ENCODE measurements around the gene PALMD.

The PALMD gene

DNA sequence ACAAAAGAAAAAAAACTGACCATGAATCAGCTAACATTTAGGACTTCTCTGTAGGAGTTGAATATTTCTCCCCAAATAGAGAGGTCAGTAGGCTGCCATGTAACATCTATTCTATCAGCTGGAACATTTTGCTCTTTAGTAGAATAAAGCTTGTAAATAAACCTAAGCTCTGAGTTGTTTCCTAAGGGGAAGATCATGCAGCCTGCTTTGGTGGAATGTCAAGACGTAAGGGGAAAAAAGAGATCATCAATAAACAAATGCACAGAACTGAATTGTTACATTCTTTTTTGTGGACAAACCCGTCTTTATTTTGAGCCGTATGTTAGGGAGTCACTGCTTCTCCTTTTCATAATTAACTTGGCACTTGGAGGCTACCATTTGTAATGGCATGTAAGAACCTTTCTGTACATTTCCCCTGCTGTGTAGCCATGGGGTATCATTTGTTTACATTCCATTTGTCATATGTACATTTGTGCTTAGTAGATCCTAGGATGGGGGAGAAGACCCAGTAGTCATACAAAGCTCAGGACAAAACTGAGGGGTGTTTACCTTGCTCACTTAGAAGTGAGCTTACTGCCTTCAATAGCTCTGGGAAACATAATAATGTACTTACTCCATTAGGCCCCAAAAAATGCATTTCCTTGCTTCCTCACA, 10.8 kb upstream of the PALMD start:
- DNase-seq (ENCODE audit: low read depth in 2 of 2): no peak

DNA sequence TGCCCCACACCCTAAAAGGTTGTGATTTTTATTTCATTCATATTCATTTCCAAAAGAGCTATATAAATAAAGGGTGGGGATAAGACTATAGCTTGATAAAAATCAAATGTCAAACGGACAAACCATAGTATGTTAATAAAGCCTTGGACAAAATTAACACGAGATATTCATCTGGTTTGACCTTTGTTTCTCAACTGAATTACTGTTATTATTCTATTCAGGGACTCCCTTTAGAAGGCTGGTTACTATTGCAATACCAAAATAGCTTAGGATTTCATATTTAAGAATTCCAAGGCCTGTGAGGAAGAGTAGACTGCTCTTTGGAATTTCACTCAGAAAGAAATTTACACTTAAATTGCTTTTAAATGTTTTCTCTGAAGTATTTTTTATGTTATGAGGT, 10.2 kb upstream of the PALMD start:
- no peak for DNase-seq (ENCODE audit: low read depth in 2 of 2)

DNA sequence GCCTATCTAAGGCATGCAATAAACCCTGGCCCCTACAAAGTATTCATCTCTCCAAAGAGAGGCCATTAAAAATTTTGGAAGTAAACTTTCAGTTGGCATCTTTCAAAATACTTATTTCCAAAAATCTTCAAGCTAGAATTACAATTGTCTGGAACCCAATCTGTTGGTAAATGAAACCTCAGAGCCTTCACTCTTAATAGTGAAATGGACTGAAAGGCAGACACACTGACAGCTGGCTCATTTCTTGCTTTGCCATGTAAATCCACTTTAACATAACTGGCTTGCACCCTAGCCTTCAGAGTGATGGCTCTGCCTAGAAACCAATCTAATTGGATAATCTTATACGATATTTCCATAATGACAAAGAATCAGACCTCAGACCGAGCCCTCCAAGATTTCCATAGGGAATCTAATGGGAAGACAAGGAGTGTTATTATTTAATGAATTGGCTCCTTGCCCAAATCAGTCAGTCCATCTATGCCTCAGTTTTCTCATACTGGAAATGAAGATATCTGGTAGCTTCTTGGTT, 9.2 kb upstream of the PALMD start:
- DNase-seq (ENCODE audit: low read depth in 2 of 2): no peak

DNA sequence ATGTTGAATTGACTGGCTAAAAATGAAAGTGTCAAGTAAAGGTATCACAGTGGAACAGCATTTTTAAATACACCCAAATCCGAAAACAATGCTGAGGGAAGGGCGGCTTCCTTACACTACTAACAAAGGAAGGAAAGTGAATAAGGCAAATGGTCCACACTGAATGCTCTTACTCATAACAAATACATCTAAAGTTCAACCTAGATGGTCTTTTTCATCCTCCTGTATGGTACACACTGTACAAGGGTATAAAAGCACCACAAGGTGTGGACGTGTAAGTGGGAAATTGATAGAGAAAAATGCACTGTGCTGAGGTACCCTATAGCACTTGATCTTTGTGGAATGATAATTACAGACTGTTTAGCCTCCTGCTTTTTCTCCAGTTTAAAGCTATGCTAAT, 7.1 kb upstream of the PALMD start:
- DNase-seq (ENCODE audit: low read depth in 2 of 2): no peak

DNA sequence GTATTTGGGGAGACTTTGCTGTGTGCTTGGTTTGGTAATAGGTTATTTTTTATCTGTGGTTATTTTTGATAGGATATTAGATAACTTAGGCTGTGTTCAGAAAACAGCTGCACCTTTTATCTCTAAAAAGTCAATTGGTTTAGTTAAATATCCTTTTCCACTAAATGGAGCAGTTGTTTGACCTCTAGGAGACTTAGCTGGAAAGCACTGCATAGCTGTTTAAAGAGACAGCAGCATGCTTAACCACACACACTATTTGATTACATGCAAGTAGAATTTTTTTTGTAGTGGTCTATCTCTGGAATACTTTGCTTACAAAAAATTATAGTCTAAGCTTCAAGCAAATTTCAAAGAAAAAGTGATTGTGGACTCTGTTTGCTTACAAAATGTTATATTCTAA, 6.5 kb upstream of the PALMD start:
- no peak for DNase-seq (ENCODE audit: low read depth in 2 of 2)

DNA sequence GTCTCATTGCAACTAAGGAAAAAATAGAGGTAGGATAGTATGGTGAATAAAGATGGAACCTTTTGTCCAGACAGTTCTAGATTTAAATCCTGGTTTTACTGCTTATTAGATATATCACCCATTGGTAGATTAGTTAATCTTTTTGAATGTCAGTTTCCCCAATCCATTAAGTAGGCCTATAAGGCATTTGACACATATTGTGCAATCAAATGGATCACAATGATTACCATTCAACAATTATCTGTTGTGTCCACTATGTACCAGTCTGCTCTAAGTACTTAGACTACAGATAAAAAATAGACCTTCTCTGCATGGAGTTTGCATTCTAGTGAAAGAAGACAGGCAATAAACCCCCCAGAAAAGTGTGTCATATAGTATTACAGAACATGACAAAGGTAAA, 6.0 kb upstream of the PALMD start:
- no peak for DNase-seq (ENCODE audit: low read depth in 2 of 2)

DNA sequence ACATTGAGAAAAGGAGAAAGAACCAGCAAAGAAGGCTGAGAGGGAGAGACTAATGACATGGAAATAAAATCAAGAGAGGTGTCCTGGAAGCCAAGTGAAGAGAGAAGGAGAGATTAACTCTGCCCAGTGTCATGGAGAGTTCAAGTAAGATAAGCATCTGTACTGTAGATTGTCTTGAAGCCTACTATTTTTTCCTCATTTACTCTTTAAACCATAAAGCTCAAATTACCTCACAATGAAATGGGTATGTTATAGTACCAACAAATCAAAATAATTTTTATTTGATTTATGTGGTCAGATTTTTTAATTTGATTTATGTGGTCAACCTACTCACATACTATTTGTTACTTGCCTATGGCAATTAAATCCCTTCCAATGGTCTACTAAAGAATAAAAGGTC, 5.2 kb upstream of the PALMD start:
- DNase-seq (ENCODE audit: low read depth in 2 of 2): no peak

DNA sequence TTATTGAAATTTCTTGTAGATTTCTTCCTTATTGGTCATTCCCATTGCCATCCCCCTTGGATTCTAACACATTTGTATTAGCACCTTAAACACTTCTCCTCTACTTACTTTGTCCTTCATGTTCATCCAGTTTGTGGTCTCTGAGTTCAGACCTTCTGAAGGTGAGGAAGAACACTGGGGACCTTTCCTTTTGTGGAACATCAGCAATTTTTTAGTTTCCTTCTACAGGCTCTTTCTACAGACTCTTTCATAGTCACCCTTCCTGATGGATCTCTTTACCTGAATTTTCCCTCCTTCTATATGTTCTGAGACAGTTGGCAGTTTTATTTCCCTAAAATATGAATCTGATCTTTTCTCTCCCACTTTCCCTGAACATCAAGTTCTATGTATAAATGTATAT, 4.4 kb upstream of the PALMD start:
- no peak for DNase-seq (ENCODE audit: low read depth in 2 of 2)

DNA sequence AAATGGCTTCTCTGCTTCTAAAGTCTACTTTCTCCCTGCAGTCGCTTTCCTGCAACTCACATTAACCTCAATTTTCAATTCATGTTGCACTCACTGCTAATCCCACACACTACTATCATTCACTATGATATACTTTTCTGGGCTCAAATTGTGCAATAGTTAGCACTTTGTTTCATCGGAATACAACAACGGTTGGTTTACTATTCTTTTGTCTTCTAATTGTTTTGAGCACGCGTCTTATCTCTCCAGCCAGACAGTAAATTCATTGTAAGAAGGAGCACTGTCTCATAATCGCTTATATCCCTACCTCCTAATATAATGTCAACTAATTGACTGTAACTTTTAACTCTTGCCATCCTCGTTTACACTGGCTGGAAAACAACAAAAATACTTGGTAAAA, 3.9 kb upstream of the PALMD start:
- no peak for DNase-seq (ENCODE audit: low read depth in 2 of 2)

DNA sequence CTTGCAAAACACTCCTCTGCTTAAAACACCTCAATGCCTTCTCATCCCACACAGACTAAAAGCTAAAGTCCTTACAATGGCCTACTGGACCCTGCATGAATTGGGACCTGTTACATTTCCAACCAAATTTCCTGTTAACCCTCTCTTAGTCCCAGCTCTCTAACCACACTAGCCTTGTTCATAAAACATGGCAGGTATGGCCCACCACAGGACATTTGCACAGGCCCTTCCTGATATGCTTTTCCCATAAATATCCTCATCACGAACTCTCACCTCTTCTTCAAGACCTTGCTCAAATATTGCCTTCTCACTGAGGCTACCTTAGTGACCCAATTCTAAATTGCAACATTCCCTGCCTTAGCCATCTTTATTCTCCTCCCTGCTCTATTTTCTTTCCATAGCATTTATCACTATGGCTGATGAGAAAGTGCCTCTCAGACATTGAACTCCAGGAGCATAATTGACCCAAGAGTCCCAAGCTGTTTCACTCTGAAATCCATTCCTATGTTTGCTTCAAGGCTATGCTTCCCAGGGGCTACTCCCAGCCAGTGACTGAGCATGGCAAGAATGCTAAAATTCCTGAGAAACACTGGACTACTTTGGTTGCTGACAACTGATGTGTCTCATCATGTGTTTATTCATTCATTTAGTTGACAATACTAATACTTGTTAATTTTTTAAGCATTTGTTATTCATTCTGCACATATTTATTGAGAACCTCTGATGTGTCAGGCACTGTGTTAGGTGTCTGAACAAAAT, 2.7 kb upstream of the PALMD start:
- DNase-seq (ENCODE audit: low read depth in 2 of 2): no peak

DNA sequence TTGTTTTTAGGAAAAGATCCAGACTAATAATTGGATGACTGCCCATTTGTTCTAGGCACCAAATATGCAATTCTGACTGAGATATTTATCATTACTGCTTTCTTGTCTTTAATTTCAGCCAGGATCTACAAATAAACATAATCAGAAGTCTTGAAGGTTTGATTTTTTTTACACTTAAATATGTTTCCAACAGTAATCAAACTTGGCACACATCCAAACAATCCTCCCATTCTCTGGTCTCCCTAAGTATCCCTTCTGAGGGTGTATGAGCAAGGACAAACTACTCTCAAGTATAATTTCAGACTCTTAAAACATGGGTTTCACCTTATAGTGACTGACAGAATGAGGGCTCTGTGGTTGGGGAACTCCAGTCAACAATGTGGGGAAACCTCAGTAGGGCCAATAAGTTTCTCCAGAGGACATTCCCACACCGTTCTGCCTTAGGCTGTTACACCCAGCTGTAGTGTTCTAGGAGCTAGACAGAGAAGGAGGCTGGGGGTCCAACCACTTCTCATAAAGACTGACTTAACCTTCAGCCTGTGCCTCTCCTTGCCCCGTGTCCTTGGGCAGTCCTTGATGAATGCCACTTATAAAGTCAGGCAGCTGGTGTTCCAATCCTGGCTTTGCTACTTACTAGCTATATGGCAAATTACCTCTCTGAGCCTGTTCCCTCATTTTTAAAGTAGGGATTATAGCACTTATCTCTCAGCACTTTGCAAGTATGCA, 1.5 kb upstream of the PALMD start:
- DNase-seq (ENCODE audit: low read depth in 2 of 2): no peak

DNA sequence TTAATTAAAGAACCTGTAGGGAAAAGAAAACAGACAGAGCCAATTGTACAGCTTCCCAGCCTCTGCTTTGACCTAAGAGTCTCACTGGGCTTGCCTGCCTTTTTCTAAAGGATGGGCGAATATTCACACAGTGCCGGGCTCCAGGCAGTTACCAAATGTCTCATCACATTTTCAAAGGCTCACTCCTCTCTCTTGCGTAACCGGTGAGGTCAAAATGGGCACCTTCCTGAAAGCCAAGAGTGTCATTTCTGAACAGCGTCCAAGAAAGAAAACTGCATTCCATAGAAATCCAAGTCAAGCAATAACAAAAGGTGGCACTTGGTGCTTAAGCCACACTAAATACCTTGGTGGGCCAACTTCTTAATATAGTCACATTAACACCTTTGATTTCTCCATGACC, 710 bp upstream of the PALMD start:
- DNase-seq (ENCODE audit: low read depth in 2 of 2): no peak

DNA sequence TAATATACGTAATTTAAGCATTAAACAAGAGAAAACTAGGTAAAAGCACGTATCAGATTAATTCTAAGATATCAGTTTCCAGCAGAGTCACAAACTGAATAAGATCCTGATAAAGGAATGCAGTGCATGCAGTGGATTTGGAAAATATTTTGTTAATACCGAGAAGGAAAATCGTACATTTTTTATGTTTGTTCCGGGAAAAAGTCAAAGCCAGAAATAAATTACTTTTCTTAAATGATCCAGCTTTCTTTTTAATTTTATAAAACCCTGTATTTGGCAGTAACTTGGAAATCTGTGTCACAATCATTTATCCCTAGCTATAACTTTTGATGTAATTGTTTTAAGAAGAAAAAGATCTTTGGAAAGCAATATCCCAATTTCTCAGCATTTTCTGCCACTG, 955 bp downstream of the PALMD start:
- DNase-seq (ENCODE audit: low read depth in 2 of 2): no peak

DNA sequence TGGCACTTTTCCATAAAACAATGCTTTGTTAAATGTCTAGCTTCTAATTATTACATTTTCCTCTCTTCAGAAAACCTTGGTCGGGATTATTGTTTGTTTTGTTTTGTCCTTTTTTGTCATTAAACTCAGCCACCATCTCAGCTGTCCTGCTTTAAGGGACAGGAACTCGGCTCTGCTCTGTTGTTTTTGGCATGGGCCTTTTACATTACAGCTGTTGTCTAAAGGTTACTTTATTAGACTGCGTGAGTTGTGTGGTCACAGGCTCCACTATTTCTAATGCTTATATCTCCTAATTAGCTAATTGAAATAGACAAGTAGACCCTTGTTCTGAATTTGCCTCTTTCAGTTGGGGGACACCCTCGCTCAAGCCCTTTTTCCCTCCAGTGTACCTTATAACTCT, 1.6 kb downstream of the PALMD start:
- DNase-seq (ENCODE audit: low read depth in 2 of 2): no peak

DNA sequence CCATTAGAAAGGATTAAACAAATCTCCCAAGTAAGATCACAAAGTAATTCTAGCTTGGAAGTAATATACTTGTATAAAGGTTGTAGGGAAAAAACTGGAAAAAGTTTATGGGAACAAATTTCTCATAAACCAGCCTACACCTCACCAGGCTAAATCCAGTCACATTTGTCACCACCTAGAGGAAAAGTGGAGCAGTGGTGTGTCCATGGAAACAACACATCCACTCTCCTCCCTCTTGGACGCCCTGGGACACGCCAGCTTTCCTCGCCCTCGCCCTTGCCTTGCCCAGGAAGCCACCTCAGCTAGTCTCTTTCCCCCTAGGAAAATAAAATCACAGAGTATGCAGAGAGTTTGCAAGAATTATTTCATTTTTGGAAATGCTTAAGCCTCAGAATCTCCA, 2.2 kb downstream of the PALMD start:
- no peak for DNase-seq (ENCODE audit: low read depth in 2 of 2)

DNA sequence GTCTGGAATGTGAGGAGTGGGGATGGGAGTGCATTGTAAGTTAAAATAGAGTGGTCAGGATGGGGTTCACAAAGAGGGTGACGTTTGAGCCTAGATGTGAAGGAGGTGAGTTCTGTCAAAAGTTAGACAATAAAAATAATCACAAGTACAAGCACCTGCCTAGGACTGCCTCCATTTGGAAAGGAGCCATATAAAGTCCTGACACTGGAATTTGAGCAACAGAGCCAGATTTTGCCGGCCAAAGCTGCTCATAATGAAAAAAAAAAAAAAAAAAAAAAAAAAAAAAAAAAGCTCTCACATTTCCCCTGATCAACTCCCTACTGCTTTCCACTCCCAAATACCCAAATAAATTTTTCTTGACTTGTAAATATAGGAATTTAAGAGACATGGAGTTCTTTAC, 4.1 kb downstream of the PALMD start:
- no peak for DNase-seq (ENCODE audit: low read depth in 2 of 2)

DNA sequence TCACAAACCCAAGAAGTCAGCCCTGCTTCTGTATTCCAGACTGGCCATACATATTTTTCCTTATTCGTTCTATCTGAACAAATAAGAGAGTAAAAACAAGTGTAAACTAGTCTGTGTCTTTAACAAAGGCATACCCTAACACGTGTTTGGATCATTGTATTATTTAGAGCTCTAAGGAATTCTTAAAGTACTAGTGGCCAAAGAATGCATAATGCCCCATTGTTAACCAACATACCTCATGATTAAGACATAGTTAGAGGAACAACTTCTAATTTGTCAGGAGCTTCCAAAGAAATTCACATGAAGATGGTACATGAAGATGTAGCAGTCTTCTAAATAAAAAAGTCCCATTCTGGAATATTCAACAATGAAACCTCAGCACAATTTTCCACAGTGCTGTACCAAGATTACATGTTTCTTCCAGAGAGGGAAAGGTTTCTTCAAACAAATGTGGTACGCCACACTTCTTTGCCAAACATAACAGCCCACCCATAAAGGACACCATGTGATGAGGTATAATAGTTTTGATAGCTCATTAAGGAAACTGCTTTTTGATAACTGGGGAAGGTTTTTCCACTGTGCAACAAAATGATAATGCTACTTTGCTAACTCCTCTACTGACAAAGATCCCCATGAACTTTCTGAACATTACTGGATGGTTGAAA, 5.0 kb downstream of the PALMD start:
- no peak for DNase-seq (ENCODE audit: low read depth in 2 of 2)

DNA sequence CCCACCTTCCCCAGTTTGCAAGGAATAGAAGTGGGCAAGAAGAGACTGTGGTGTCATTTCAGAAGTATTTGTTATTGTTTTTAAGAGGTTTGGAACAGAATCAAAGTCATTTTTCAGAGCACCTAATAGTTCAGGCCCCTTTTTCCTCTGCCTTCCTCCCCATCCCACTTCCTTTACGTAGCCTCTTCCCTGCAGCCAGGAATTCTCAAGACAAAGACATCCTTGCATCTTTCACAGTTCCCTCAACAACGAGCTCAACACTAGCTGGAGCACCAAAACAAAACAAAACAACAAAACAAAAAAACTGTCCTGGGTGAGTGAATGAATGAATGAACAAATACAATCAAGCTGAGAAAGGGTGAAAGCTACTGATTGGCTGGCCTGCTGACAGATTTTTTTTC, 7.0 kb downstream of the PALMD start:
- no peak for DNase-seq (ENCODE audit: low read depth in 2 of 2)

DNA sequence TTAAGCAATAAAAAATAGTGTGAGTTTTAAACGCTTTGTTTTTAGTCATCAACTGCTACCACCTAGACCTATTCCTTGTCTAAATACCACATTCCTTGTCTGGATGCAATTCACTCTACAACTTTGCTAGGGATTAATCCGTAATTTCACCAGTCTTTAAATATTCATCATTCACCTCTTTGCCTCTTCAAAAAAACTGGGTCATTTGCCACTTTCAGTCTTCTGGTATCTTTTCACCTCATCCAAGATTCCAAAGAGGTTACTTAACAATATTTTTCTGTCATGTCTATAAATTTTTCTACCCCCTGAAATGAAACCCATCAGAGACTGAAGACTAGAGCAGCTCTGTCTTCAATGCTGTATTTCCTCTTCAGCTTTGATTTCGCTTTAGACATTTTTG, 9.5 kb downstream of the PALMD start:
- no peak for DNase-seq (ENCODE audit: low read depth in 2 of 2)

DNA sequence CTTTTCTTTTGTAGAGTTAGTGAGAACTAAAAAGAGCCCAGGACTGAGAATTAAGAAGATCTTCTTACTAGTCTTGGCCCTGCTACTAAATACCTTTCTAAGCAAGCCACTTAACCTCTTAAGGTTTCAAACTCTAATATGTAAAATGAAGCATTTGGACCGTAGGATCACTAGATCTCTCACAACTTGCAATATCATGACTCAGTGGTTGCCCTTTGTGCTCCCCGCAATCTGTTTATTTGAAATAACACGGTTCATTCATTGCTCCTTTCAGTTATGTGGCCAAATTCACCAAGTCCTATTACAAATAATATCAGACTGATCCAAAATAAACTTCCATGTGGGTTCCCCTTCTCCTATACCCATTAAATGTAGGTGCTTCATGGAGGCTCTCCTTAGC, 10.8 kb downstream of the PALMD start:
- no peak for DNase-seq (ENCODE audit: low read depth in 2 of 2)

DNA sequence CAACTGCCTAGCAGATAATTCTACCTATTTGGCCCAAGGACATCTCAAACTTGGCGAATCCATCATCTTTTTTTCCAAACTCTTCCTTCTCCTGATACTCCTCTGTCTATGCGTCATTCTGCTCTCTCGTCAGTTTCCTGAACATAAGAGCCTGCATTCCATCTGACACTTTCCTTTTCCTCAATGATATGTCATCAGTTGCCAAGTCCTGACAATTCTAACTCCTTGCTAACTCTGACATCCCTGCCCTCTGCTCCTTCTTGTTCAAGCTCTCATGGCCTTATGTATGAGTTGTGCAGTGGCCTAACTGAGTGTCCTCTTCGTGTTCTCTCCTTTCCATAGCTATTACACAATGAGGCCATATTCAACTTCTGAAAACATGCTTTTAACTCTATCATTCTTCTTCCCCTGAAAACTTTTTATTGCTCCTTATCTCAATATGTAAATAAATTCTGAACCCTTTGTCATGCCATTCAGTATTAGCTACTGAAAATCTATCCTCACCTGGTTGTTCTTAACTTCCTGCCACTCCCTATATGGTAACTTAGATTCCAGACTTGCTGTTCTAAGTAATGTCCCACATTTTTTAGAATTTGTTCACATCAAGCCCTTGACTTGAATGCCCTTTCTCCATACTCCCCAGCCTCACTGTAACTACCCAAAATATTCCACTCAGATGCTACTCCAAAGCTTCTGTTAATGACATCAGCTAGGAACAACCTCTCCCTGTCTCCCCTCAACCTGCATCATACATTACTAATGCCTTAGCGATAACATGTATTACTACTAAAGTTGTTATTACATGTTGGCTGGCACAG, 11.5 kb downstream of the PALMD start:
- no peak for DNase-seq (ENCODE audit: low read depth in 2 of 2)

DNA sequence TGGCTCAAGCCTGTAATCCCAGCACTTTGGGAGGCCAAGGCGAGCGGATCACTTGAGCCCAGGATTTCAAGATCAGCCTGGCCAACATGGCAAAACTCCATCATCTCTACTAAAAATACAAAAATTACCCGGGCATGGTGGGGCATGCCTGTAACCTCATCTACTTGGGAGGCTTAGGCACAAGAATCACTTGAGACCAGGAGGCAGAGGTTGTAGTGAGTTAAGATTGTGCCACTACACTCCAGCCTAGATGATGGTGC, 12.0 kb downstream of the PALMD start:
- DNase-seq (ENCODE audit: low read depth in 2 of 2): no peak

All from stimulated activated CD4-positive, alpha-beta T cell treated with anti-CD3 and anti-CD28 coated beads, Interleukin-1b, Interleukin-23, amount 100 ng/mL, for 1 hour (primary cell).